ENCODE results near the gene TBC1D10B. TPM values are rescaled to one million over a fixed set of nuclear protein-coding genes. Genes with fewer than 3 reads are reported as not detected.

The TBC1D10B gene
- total and polyA plus RNA-seq, 4 experiments from 2014 or later, result 8.5 to 55.3 (median 31.6) TPM

Other genes with a start within 250 kb of the TBC1D10B start
- 10 to 100 TPM; 87.4 to 90.4 TPM for gene MAPK3, start 247.3 kb downstream of the TBC1D10B start, total RNA-seq
- 10 to 100 TPM in 1 of 2 donors, 1 to 10 TPM in 1; 9.9 to 10.6 TPM for gene MAPK3, start 247.3 kb downstream of the TBC1D10B start, polyA plus RNA-seq
- gene CORO1A, start 186.9 kb downstream of the TBC1D10B start, total RNA-seq, result 100 to 1,000 TPM; 745 to 769 TPM
- gene CORO1A, start 186.9 kb downstream of the TBC1D10B start, polyA plus RNA-seq, result 1,000 to 10,000 TPM; 1,217 to 1,230 TPM
- 10 to 100 TPM; 62.1 to 79.0 TPM for gene BOLA2B, start 176.8 kb downstream of the TBC1D10B start, total RNA-seq
- 100 to 1,000 TPM; 144 to 169 TPM for gene BOLA2B, start 176.8 kb downstream of the TBC1D10B start, polyA plus RNA-seq
- gene SLX1A, start 176.6 kb downstream of the TBC1D10B start, total RNA-seq, result 10 to 100 TPM; 57.5 to 65.6 TPM
- gene SLX1A, start 176.6 kb downstream of the TBC1D10B start, polyA plus RNA-seq, result 10 to 100 TPM; 44.5 to 60.7 TPM
- 10 to 100 TPM; 42.5 to 46.2 TPM for gene SULT1A3, start 171.2 kb downstream of the TBC1D10B start, total RNA-seq
- gene SULT1A3, start 171.2 kb downstream of the TBC1D10B start, polyA plus RNA-seq, result 1 to 10 TPM; 1.2 to 3.9 TPM
- gene NPIPB13, start 122.0 kb downstream of the TBC1D10B start, total RNA-seq, result 10 to 100 TPM; 20.0 to 27.8 TPM
- gene NPIPB13, start 122.0 kb downstream of the TBC1D10B start, polyA plus RNA-seq, result 1 to 10 TPM in 1 of 2 donors, under 1 TPM in 1; 0.19 to 2.9 TPM
- gene CD2BP2, start 15.2 kb downstream of the TBC1D10B start, total RNA-seq, result 10 to 100 TPM; 72.9 to 79.4 TPM
- 10 to 100 TPM; 23.7 to 24.4 TPM for gene CD2BP2, start 15.2 kb downstream of the TBC1D10B start, polyA plus RNA-seq
- gene MYL11, start 4.3 kb upstream of the TBC1D10B start, total RNA-seq, result 1 to 10 TPM in 1 of 2 experiments, not detected in 1; 1.3 TPM
- 1 to 10 TPM in 1 of 2 donors, not detected in 1; 1.1 TPM for gene MYL11, start 4.3 kb upstream of the TBC1D10B start, polyA plus RNA-seq
- gene SEPTIN1, start 12.1 kb upstream of the TBC1D10B start, total RNA-seq, result 100 to 1,000 TPM; 198 to 206 TPM
- gene SEPTIN1, start 12.1 kb upstream of the TBC1D10B start, polyA plus RNA-seq, result 100 to 1,000 TPM; 210 to 212 TPM
- gene ZNF48, start 24.9 kb upstream of the TBC1D10B start, total RNA-seq, result 10 to 100 TPM; 15.8 to 16.7 TPM
- gene ZNF48, start 24.9 kb upstream of the TBC1D10B start, polyA plus RNA-seq, result 10 to 100 TPM in 1 of 2 donors, 1 to 10 TPM in 1; 5.5 to 10.7 TPM
- 1 to 10 TPM; 6.0 to 6.5 TPM for gene ZNF771, start 37.1 kb upstream of the TBC1D10B start, total RNA-seq
- gene ZNF771, start 37.1 kb upstream of the TBC1D10B start, polyA plus RNA-seq, result 1 to 10 TPM; 1.4 to 5.0 TPM
- 10 to 100 TPM; 15.0 to 18.0 TPM for gene DCTPP1, start 59.5 kb upstream of the TBC1D10B start, total RNA-seq
- 100 to 1,000 TPM in 1 of 2 donors, 10 to 100 TPM in 1; 87.0 to 115 TPM for gene DCTPP1, start 59.5 kb upstream of the TBC1D10B start, polyA plus RNA-seq
- gene SEPHS2, start 75.4 kb upstream of the TBC1D10B start, total RNA-seq, result 10 to 100 TPM; 42.0 to 44.4 TPM
- gene SEPHS2, start 75.4 kb upstream of the TBC1D10B start, polyA plus RNA-seq, result 10 to 100 TPM; 56.4 to 65.9 TPM
- 100 to 1,000 TPM; 648 to 657 TPM for gene ITGAL, start 102.2 kb upstream of the TBC1D10B start, total RNA-seq
- gene ITGAL, start 102.2 kb upstream of the TBC1D10B start, polyA plus RNA-seq, result 100 to 1,000 TPM; 110 to 159 TPM
- 1 to 10 TPM; 5.8 to 6.1 TPM for gene ZNF768, start 156.1 kb upstream of the TBC1D10B start, total RNA-seq
- 1 to 10 TPM in 1 of 2 donors, under 1 TPM in 1; 0.69 to 1.7 TPM for gene ZNF768, start 156.1 kb upstream of the TBC1D10B start, polyA plus RNA-seq
- gene ZNF747, start 164.4 kb upstream of the TBC1D10B start, total RNA-seq, result 10 to 100 TPM; 15.7 to 17.8 TPM
- 1 to 10 TPM; 7.8 to 8.8 TPM for gene ZNF747, start 164.4 kb upstream of the TBC1D10B start, polyA plus RNA-seq
- 10 to 100 TPM; 28.9 to 29.3 TPM for gene ZNF764, start 187.9 kb upstream of the TBC1D10B start, total RNA-seq
- gene ZNF764, start 187.9 kb upstream of the TBC1D10B start, polyA plus RNA-seq, result 1 to 10 TPM; 4.2 to 8.8 TPM
- gene ZNF688, start 201.2 kb upstream of the TBC1D10B start, total RNA-seq, result 10 to 100 TPM; 21.4 to 22.7 TPM
- gene ZNF688, start 201.2 kb upstream of the TBC1D10B start, polyA plus RNA-seq, result 10 to 100 TPM; 31.7 to 33.8 TPM
- gene ZNF785, start 215.2 kb upstream of the TBC1D10B start, total RNA-seq, result 10 to 100 TPM; 33.4 to 34.2 TPM
- gene ZNF785, start 215.2 kb upstream of the TBC1D10B start, polyA plus RNA-seq, result 1 to 10 TPM; 1.7 to 3.4 TPM
- 10 to 100 TPM; 13.1 to 14.5 TPM for gene ZNF689, start 239.9 kb upstream of the TBC1D10B start, total RNA-seq
- 10 to 100 TPM; 11.9 to 13.5 TPM for gene ZNF689, start 239.9 kb upstream of the TBC1D10B start, polyA plus RNA-seq

Data from CD4-positive, alpha-beta memory T cell (primary cell).